Breast epithelium (tissue), 4 donors: ENCODE data around the gene BBS9. TPM values are rescaled to one million over a fixed set of nuclear protein-coding genes. Genes with fewer than 3 reads are reported as not detected.

Source experiments
- DNase-seq, 2 donors: peaks; one replicate each; pipeline ENCODE4 v3.0.0-alpha.2; 2019; ENCODE audit warnings: low spot score in 2 of 2
- H3K27ac ChIP-seq, 2 donors: fragments of 200-600 bp; sonication (generic) in 1 of 2; one replicate each; pipeline ENCODE4 v1.5.1; 2016 to 2019; ENCODE audit warnings: mild to moderate bottlenecking in 1 of 2
- H3K27me3 ChIP-seq, 2 donors: fragments of 200-600 bp; sonication (generic) in 1 of 2; one replicate each; pipeline versions ENCODE4 v1.5.1 to v1.6.0; 2017 to 2019; ENCODE audit warnings: control low read depth in 1 of 2, mild to moderate bottlenecking in 1 of 2
- H3K36me3 ChIP-seq: fragments of 200-600 bp; one replicate; pipeline ENCODE4 v1.5.1; 2019
- H3K4me1 ChIP-seq, 2 donors: fragments of 200-600 bp; sonication (generic); one replicate each; pipeline ENCODE4 v1.5.1; 2016 to 2019; ENCODE audit warnings: control low read depth in 1 of 2
- H3K4me3 ChIP-seq, 3 donors: fragments of 200-600 bp; sonication (generic); 1 replicate in 2 of 3; 2 replicates in 1 of 3; pipeline ENCODE4 v1.5.1; 2016 to 2019; ENCODE audit warnings: mild to moderate bottlenecking in 3 of 3, moderate library complexity in 2 of 3
- H3K9me3 ChIP-seq, 2 donors: fragments of 200-600 bp; sonication (generic) in 1 of 2; one replicate each; pipeline ENCODE4 v1.5.1; 2016 to 2019; ENCODE audit warnings: control low read depth in 1 of 2
- POLR2A ChIP-seq: fragments of 450-650 bp; IDR thresholded peaks from one replicate; pipeline ENCODE4 v1.6.1; 2016; ENCODE audit warnings: antibody characterized with exemption, mild to moderate bottlenecking, moderate library complexity
- POLR2AphosphoS5 ChIP-seq, 3 donors: sonication (generic); formaldehyde crosslinking; IDR thresholded peaks; one replicate each; pipeline ENCODE4 v1.6.1; 2017; ENCODE audit warnings: antibody characterized with exemption in 3 of 3
- intact Hi-C: fragments of 100-400 bp; cut with DNase I; formaldehyde crosslinking; loops from one replicate; pipeline ENCODE4 v1.15.1; 2023; ENCODE audit warnings: low total_unique reads
- total RNA-seq, 3 donors: library from RNA; depleted of rRNA; stranded (reverse); fragments of >200 nt; gene quantifications; one replicate each; pipeline ENCODE4 v1.1.0, GENCODE V29; 2016
- TF ChIP-seq, protein P1 (sequence below), 3 donors: fragments of 450-650 bp; IDR thresholded peaks; one replicate each; pipeline ENCODE4 v1.5.1; 2016 to 2017; ENCODE audit warnings: antibody characterized with exemption in 3 of 3, mild to moderate bottlenecking in 3 of 3, moderate library complexity in 3 of 3

The BBS9 gene
- total RNA-seq, 3 donors from 2014 or later = 27.4 to 49.5 (median 43.6) TPM

DNA sequence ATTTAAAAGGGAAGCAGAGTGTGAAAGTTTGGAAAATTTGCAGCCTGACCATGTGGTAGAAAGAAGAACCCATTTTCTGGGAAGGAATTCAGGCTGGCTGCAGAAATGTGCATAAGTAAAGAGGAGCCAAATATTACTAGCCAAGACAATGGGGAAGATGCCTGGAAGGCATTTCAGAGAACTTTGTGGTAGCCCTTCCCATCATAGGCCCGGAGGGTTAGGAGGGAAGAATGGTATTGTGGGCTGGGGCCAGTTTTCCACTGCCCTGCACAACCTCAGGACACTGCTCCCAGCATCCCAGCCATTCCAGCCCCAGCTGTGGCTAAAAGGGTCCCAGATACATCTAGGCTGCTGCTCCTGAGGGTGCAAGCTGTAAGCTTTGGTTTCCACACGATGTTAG, 497.5 kb downstream of the BBS9 start:
- Histone ChIP-seq H3K36me3 (no peaks in the 10 kb centered on the region), H3K9me3 (peaks cover 5 to 13% of the 10 kb centered on the region in 2 donors), H3K4me1 (no peaks in the 10 kb centered on the region), H3K27ac (no peak overlapping the region), H3K4me3 (no peak overlapping the region), H3K27me3 (no peaks in the 10 kb centered on the region)
- TF ChIP-seq POLR2A (no peak), POLR2AphosphoS5 (IDR thresholded peaks at IDR 0.05) (no peak)
- TF ChIP-seq, protein P1, sequence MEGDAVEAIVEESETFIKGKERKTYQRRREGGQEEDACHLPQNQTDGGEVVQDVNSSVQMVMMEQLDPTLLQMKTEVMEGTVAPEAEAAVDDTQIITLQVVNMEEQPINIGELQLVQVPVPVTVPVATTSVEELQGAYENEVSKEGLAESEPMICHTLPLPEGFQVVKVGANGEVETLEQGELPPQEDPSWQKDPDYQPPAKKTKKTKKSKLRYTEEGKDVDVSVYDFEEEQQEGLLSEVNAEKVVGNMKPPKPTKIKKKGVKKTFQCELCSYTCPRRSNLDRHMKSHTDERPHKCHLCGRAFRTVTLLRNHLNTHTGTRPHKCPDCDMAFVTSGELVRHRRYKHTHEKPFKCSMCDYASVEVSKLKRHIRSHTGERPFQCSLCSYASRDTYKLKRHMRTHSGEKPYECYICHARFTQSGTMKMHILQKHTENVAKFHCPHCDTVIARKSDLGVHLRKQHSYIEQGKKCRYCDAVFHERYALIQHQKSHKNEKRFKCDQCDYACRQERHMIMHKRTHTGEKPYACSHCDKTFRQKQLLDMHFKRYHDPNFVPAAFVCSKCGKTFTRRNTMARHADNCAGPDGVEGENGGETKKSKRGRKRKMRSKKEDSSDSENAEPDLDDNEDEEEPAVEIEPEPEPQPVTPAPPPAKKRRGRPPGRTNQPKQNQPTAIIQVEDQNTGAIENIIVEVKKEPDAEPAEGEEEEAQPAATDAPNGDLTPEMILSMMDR (IDR thresholded peaks at IDR 0.05) = no peak
- intact Hi-C loops = no loop called here
- no peak for DNase-seq

DNA sequence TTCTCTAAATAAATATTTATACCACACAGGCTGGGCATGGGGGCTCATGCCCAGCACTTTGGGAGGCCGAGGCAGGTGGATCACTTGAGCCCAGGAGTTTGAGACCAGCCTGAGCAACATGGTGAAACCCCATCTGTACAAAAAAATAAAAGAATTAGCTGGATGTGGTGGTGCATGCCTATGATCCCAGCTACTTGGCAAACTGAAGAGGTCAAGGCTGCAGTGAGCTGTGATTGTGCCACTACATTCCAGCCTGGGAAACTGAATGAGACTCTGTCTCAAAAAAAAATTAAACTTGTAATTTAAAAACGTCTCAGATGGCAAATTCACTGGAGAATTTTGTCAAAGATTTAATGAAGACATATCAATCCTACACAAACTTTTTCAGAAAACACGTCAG, 498.4 kb downstream of the BBS9 start:
- H3K36me3 ChIP-seq = no peaks in the 10 kb centered on the region
- intact Hi-C loops = no loop called here
- TF ChIP-seq POLR2AphosphoS5 (IDR thresholded peaks at IDR 0.05) (no peak), POLR2A (no peak)
- TF ChIP-seq, protein P1 (IDR thresholded peaks at IDR 0.05) = no peak

DNA sequence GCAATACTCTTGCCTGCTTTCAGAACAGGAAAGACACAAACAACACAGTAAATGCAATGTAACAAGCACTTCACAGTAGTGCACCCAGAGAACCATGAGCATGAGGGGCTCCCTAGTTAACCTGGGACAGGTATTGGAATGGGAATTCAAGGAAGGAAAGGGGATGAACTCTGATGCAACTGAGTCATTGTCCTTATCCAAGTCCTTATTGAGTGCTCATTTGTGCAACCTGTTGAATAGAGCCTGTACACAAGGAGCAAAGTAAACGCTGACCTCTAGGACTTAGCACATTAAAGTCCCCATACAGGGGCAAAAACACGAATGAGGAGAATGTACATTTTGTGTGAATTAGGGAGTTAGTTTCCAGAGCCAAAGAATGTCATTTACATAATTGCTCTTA, 499.5 kb downstream of the BBS9 start:
- Histone ChIP-seq H3K4me3 (no peak overlapping the region), H3K9me3 (peaks cover 5 to 13% of the 10 kb centered on the region in 2 donors), H3K27me3 (no peaks in the 10 kb centered on the region), H3K27ac (no peak overlapping the region), H3K36me3 (no peaks in the 10 kb centered on the region), H3K4me1 (no peaks in the 10 kb centered on the region)
- no peak for TF ChIP-seq POLR2A
- TF ChIP-seq, protein P1 (IDR thresholded peaks at IDR 0.05) = no peak
- no peak for TF ChIP-seq POLR2AphosphoS5 (IDR thresholded peaks at IDR 0.05)
- no peak for DNase-seq
- intact Hi-C loops = no loop called here

More for the DNA sequence above, 498.4 kb downstream of the BBS9 start:
- Histone ChIP-seq H3K9me3 (peaks cover 5 to 13% of the 10 kb centered on the region in 2 donors), H3K27me3 (no peaks in the 10 kb centered on the region), H3K4me1 (no peaks in the 10 kb centered on the region), H3K4me3 (no peak overlapping the region), H3K27ac (no peak overlapping the region)
- DNase-seq = no peak

DNA sequence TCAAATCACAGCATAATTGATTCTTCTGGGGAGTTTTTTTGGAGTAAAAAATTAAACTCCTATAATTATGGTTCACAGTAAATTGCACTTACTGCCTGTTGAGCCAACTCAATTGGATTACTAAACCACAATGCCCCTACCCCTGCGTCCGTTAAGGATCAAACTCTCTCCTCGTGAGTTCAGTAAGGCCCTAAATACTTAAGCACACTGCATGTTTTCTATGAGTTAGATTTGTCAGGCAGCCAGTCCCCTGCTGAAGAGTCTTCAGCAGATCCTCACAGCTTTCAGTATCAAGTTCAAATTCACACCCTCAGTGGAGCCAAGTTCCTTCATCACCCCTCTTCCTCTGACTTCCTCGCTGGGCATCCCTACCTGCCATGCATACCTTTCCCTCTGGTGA, 501.0 kb downstream of the BBS9 start:
- TF ChIP-seq, protein P1 (IDR thresholded peaks at IDR 0.05) = no peak
- TF ChIP-seq POLR2A (no peak), POLR2AphosphoS5 (IDR thresholded peaks at IDR 0.05) (no peak)
- intact Hi-C loops = no loop called here
- H3K27ac ChIP-seq = no peak overlapping the region
- no peaks in the 10 kb centered on the region for H3K4me1 ChIP-seq
- no peaks in the 10 kb centered on the region for H3K36me3 ChIP-seq
- DNase-seq = no peak
- H3K9me3 ChIP-seq = peaks cover 5 to 13% of the 10 kb centered on the region in 2 donors
- no peak overlapping the region for H3K4me3 ChIP-seq
- no peaks in the 10 kb centered on the region for H3K27me3 ChIP-seq

DNA sequence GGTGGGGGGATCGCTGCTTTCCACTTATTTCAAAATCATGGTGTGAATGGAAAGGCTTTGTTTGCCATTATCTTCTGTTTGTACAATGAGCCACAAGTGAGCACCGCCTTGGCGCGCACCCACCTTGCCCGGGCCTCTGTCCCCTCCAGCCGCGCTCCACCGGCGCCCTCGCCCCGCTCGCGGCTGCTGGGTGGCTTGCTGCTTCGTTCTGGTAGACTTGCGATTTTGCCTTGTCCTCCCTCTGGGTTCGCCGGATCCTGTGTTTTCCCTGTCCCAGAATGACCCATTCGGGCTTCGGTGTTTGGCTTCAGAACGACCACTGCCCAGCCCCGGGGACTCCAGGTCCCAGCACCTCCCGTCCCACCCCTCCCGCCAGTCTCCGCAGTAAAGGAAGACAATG, 503.0 kb downstream of the BBS9 start:
- no peak for DNase-seq
- H3K9me3 ChIP-seq = peaks cover 0 to under 1% of the 10 kb centered on the region in 2 donors
- intact Hi-C loops = no loop called here
- no peaks in the 10 kb centered on the region for H3K4me1 ChIP-seq
- H3K4me3 ChIP-seq = no peak overlapping the region
- no peak overlapping the region for H3K27ac ChIP-seq
- no peaks in the 10 kb centered on the region for H3K36me3 ChIP-seq
- no peaks in the 10 kb centered on the region for H3K27me3 ChIP-seq
- no peak for TF ChIP-seq POLR2AphosphoS5 (IDR thresholded peaks at IDR 0.05)
- TF ChIP-seq POLR2A = no peak
- TF ChIP-seq, protein P1 (IDR thresholded peaks at IDR 0.05) = no peak
